K562 (cell line): Measurements from ENCODE around the gene SENP1. TPM values are rescaled to one million over a fixed set of nuclear protein-coding genes. Genes with fewer than 3 reads are reported as not detected.

Experiments used
- ATAC-seq: fragments of 200-7000 bp; cut with Tn5 transposase; 3 replicates; pipeline ENCODE4 v1.9.1; 2020; ENCODE audit warnings: moderate library complexity
- BruUV-seq: library from RNA; stranded (reverse); fragments of 400-500 nt; replicated peaks from 2 replicates; lab custom pipeline; 2021; lab: Mats Ljungman, UMichigan
- CTCF ChIA-PET: fragments of 300-600 bp; formaldehyde crosslinking; extraction: SDS; loops from one replicate; lab custom pipeline; 2021; ENCODE audit warnings: low intra/inter-chr PET ratio; lab: Yijun Ruan, JAX
- POLR2A ChIA-PET: fragments of 300-600, 350-650 bp; sonication (Branson Sonifier 250); formaldehyde crosslinking; extraction: SDS; loops from one replicate; lab custom pipeline; 2021; ENCODE audit warnings: antibody characterized with exemption, inconsistent platforms; lab: Yijun Ruan, JAX
- DNase-seq, 4 experiments: peaks; one replicate each; pipeline versions ENCODE4 v3.0.0 to v3.0.0-alpha.2; 2011 to 2018; ENCODE audit warnings: low spot score in 3 of 4, mixed read lengths in 3 of 4; ENCODE audit errors: extremely low read depth in 1 of 4
- FAIRE-seq: peaks from 2 replicates; lab custom pipeline; 2011; peaks lifted over from hg19 to GRCh38; lab: Jason Lieb, UNC
- H2AFZ ChIP-seq: 2 replicates; pipeline ENCODE4 v1.6.0; 2011; ENCODE audit warnings: low read depth, low read length, control low read depth, inconsistent platforms
- H3K27ac ChIP-seq: fragments of 200-600 bp; 3 replicates; pipeline ENCODE4 v1.8.0; 2011; ENCODE audit warnings: low read depth, mild to moderate bottlenecking, control low read depth, inconsistent platforms, low read length, moderate library complexity, mixed read lengths; ENCODE audit errors: extremely low read depth
- H3K27me3 ChIP-seq, 2 experiments: fragments of 300-600 bp in 1 of 2; 2 replicates in 1 of 2; 3 replicates in 1 of 2; pipeline versions ENCODE4 v1.6.0 to v1.8.0; 2011; ENCODE audit warnings: inconsistent platforms in 2 of 2, low read length in 2 of 2, mild to moderate bottlenecking in 1 of 2, mixed read lengths in 1 of 2, moderate library complexity in 1 of 2; ENCODE audit not compliant: control insufficient read depth in 2 of 2, insufficient read depth in 2 of 2
- H3K36me3 ChIP-seq: fragments of 300-600 bp; 3 replicates; pipeline ENCODE4 v1.8.0; 2011; ENCODE audit warnings: mild to moderate bottlenecking, low read length, inconsistent platforms; ENCODE audit not compliant: control insufficient read depth, insufficient read depth
- H3K4me1 ChIP-seq, 2 experiments: fragments of 200-600 bp in 1 of 2; replicated peaks in 1 of 2; 2 replicates in 1 of 2; 3 replicates in 1 of 2; pipeline versions ENCODE4 v1.5.1 to v1.8.0; 2011; ENCODE audit warnings: inconsistent platforms in 2 of 2, low read length in 2 of 2, mild to moderate bottlenecking in 1 of 2, mixed read lengths in 1 of 2, moderate library complexity in 1 of 2; ENCODE audit not compliant: control insufficient read depth in 2 of 2, insufficient read depth in 2 of 2
- H3K4me2 ChIP-seq: 2 replicates; pipeline ENCODE4 v1.6.1; 2011; ENCODE audit warnings: low read length, control low read depth, inconsistent platforms, mixed read lengths; ENCODE audit not compliant: insufficient read depth
- H3K4me3 ChIP-seq: fragments of 200-600 bp; sonication (generic), shearing (Covaris generic); 2 replicates; pipeline ENCODE4 v1.5.1; 2016; ENCODE audit warnings: control low read depth, inconsistent platforms
- H3K79me2 ChIP-seq: fragments of 200-600 bp; 3 replicates; pipeline ENCODE4 v1.8.0; 2011; ENCODE audit warnings: low read length, inconsistent platforms; ENCODE audit not compliant: control insufficient read depth, insufficient read depth
- H3K9ac ChIP-seq, 2 experiments: 2 replicates each; pipeline versions ENCODE4 v1.6.0 to v1.6.1; 2011; ENCODE audit warnings: low read depth in 2 of 2, low read length in 2 of 2, control low read depth in 1 of 2, inconsistent platforms in 1 of 2, mild to moderate bottlenecking in 1 of 2, mixed read lengths in 1 of 2; ENCODE audit not compliant: insufficient read depth in 1 of 2
- H3K9me1 ChIP-seq: one replicate; pipeline ENCODE4 v1.6.0; 2011; ENCODE audit warnings: inconsistent platforms, mild to moderate bottlenecking, low read length, moderate library complexity; ENCODE audit not compliant: control insufficient read depth, insufficient read depth
- H3K9me3 ChIP-seq: replicated peaks from 2 replicates; pipeline ENCODE4 v1.5.1; 2011; ENCODE audit warnings: low read depth, low read length, inconsistent platforms; ENCODE audit not compliant: control insufficient read depth, insufficient read depth
- H4K20me1 ChIP-seq: replicated peaks from 2 replicates; pipeline ENCODE4 v1.6.1; 2011; ENCODE audit warnings: low read length, inconsistent platforms, mixed read lengths; ENCODE audit not compliant: control insufficient read depth, insufficient read depth
- CREM ChIP-seq: IDR thresholded peaks from 2 replicates; pipeline ENCODE4 v1.6.1; 2014; ENCODE audit warnings: antibody characterized with exemption, low read depth
- CSDE1 ChIP-seq, 2 experiments: fragments of 450-650 bp; IDR thresholded peaks; 2 replicates each; pipeline ENCODE4 v1.6.1; 2016; ENCODE audit warnings: mild to moderate bottlenecking in 1 of 2
- DMBX1 ChIP-seq: fragments of 250-450 bp; sonication (Bioruptor Pico); IDR thresholded peaks from 2 replicates; pipeline ENCODE4 v1.8.0; 2022; ENCODE audit warnings: inconsistent platforms, mild to moderate bottlenecking, moderate library complexity, borderline replicate concordance
- EP300 ChIP-seq: IDR thresholded peaks from 2 replicates; pipeline ENCODE4 v1.6.1; 2012; ENCODE audit warnings: low read length, improper control_type of control experiment
- ERF ChIP-seq: fragments of 450-650 bp; formaldehyde crosslinking; IDR thresholded peaks from 2 replicates; pipeline ENCODE4 v1.4.0; 2020; ENCODE audit warnings: mild to moderate bottlenecking, mixed read lengths
- JUN ChIP-seq, 2 experiments: sonication (generic) in 1 of 2; formaldehyde crosslinking in 1 of 2; IDR thresholded peaks; 2 replicates each; pipeline versions ENCODE4 v1.6.1 to v1.8.0; 2012 to 2022; ENCODE audit warnings: borderline replicate concordance in 2 of 2, mild to moderate bottlenecking in 2 of 2, improper control_type of control experiment in 1 of 2, low read depth in 1 of 2, low read length in 1 of 2, missing genetic modification reagents in 1 of 2
- MAFK ChIP-seq: IDR thresholded peaks from 2 replicates; pipeline ENCODE4 v1.6.1; 2011; ENCODE audit warnings: low read length, improper control_type of control experiment
- SP2 ChIP-seq: IDR thresholded peaks from 2 replicates; pipeline ENCODE4 v1.6.1; 2011; ENCODE audit warnings: mild to moderate bottlenecking, low read depth, low read length, moderate library complexity; ENCODE audit not compliant: poor library complexity, severe bottlenecking; ENCODE audit errors: extremely low read depth
- TBL1XR1 ChIP-seq, 2 experiments: IDR thresholded peaks; 2 replicates each; pipeline ENCODE4 v1.6.1; 2012; ENCODE audit warnings: improper control_type of control experiment in 2 of 2, low read length in 2 of 2, mild to moderate bottlenecking in 1 of 2
- ZNF232 ChIP-seq: sonication (generic); formaldehyde crosslinking; IDR thresholded peaks from 2 replicates; pipeline ENCODE4 v1.8.0; 2022; ENCODE audit warnings: mild to moderate bottlenecking, missing genetic modification reagents
- ZNF395 ChIP-seq: fragments of 200-800 bp; sonication (Bioruptor generic); IDR thresholded peaks from 2 replicates; pipeline ENCODE4 v1.6.1; 2017; ENCODE audit warnings: missing genetic modification characterization, missing compliant biosample characterization
- ZNF398 ChIP-seq: fragments of 250-450 bp; sonication (Bioruptor Pico); IDR thresholded peaks from 2 replicates; pipeline ENCODE4 v1.8.0; 2021; ENCODE audit warnings: moderate library complexity, mild to moderate bottlenecking, inconsistent platforms
- ZNF780A ChIP-seq: fragments of 250-450 bp; sonication (Bioruptor Pico); IDR thresholded peaks from 2 replicates; pipeline ENCODE4 v1.5.0; 2021; ENCODE audit warnings: mild to moderate bottlenecking
- WGBS: fragments of 100-300 bp; shearing (Covaris generic); methylation state at CpG from one replicate; pipeline ENCODE4 v1.1.6; 2016; ENCODE audit warnings: low coverage, mixed read lengths; ENCODE audit not compliant: insufficient coverage; ENCODE audit errors: missing lambda C conversion rate; 5-methylcytosine and 5-hydroxymethylcytosine counted together
- in situ Hi-C: fragments of 300-500 bp; cut with MboI; formaldehyde crosslinking; loops from 4 replicates; pipeline ENCODE4 v1.15.0; 2018; ENCODE audit warnings: inconsistent platforms, mixed read lengths
- intact Hi-C: fragments of 100-400 bp; cut with micrococcal nuclease; formaldehyde crosslinking; loops from 2 replicates; pipeline ENCODE4 v1.14.2; 2022
- polyA plus RNA-seq, 8 experiments: library from polyadenylated mRNA; depleted of rRNA in 4 of 8; stranded (reverse) in 5 of 8; unstranded in 3 of 8; fragments of >200 nt; fragmentation: Nextera tagmentation in 2 of 8; fragmentation: Illumina TruSeq in 1 of 8; extraction: Ambion mirVana in 2 of 8; extraction: Trizol in 1 of 8; gene quantifications; 2 replicates each; pipeline versions ENCODE4 v1.2.1 to v1.2.3, GENCODE V29; 2011 to 2014; ENCODE audit warnings: inconsistent platforms in 1 of 8, missing spikeins in 1 of 8
- total RNA-seq, 7 experiments: library from RNA; depleted of rRNA in 6 of 7; stranded (reverse); fragments of >200 nt in 6 of 7; fragmentation: Illumina TruSeq in 2 of 7; extraction: Trizol in 2 of 7; gene quantifications; 2 replicates each; pipeline versions ENCODE4 v1.2.1 to v1.2.3, GENCODE V29; 2011 to 2021; ENCODE audit warnings: low replicate concordance in 1 of 7

SENP1 gene
- total and polyA plus RNA-seq, 9 of the 15 experiments (the other 6 are each of a cell fraction or from before 2014, with no cell fraction given), result 15.5 to 59.0 (median 36.3) TPM

- Histone ChIP-seq H4K20me1 (no peaks in the 10 kb centered on the region), H3K27ac (no peak overlapping the region), H3K9me1 (no peaks in the 10 kb centered on the region), H3K36me3 (no peaks in the 10 kb centered on the region), H3K4me3 (no peak overlapping the region), H3K9me3 (no peaks in the 10 kb centered on the region), H3K9ac (peak overlapping the region in 1 of 2 experiments; percentile 59; a peak in 1 of 4 replicates), H3K79me2 (no peaks in the 10 kb centered on the region), H2AFZ (no peak overlapping the region), H3K4me2 (no peak overlapping the region), H3K4me1 (peaks cover 2 to 20% of the 10 kb centered on the region in 2 experiments), H3K27me3 (no peaks in the 10 kb centered on the region)
- WGBS, result 27% methylated on average over 8 of the region's 8 CpGs
- intact Hi-C loops, result no loop called here
- in situ Hi-C loops, result no loop called here
- no TSS peak for BruUV-seq
- TF ChIP-seq ZNF232 (CRISPR knock-in tag) (no peak), CSDE1 (IDR thresholded peaks at IDR 0.05) (no peak), ZNF398 (CRISPR knock-in tag) (no peak), DMBX1 (CRISPR knock-in tag) (no peak), JUN (IDR thresholded peaks at IDR 0.05; ENCODE audit: borderline replicate concordance, low read depth, low read length) (no peak), JUN (CRISPR knock-in tag; IDR thresholded peaks at IDR 0.05; ENCODE audit: borderline replicate concordance) (no peak), TBL1XR1 (IDR thresholded peaks at IDR 0.05; ENCODE audit: low read length in 2 of 2) (no peak), ZNF395 (CRISPR knock-in tag) (no peak), EP300 (no peak), MAFK (no peak), ERF (no peak), ZNF780A (CRISPR knock-in tag) (no peak), CREM (no peak), SP2 (no peak)
- ChIA-PET CTCF (no interaction called here), POLR2A (interaction anchor here (1.2 kb wide), 1 partner anchor 9 kb away, joined by 3 read pairs; no protein-coding TSS in a partner anchor)
- no peak for DNase-seq
- ATAC-seq, result no peak
- no peak for FAIRE-seq
Observed at GRCh38 chr12:48034835-48035805, 70.8 kb downstream of the SENP1 start.
